ENCODE results near the gene CD300LB. TPM values are rescaled to one million over a fixed set of nuclear protein-coding genes. Genes with fewer than 3 reads are reported as not detected.

CD300LB gene
- total RNA-seq, 2 donors from 2014 or later, result not detected

DNA sequence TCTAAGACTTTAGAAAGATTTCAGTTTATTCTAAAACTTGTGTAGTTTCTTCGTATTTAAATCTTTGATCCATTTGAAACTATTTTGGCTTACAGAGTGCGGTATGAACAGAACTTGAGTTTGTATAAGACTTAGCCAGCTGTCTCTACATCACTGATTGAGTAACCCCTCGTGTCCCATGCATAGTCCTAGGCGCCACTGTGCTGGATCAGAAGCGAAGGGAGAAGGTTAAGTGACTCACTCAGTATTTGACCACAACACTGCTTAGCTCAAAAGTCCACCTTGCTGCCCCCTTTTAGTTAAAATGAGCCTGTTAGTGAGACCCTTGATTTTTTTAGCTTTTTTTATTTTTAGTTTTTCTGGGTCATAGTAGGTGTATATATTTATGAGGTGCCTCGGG lies 28.4 kb downstream of the CD300LB start:
- H3K9me3 ChIP-seq, result no peaks in the 10 kb centered on the region
- no peaks in the 10 kb centered on the region for H3K36me3 ChIP-seq (replicated peaks in 1 of 2; ENCODE audit: insufficient read depth in 1 of 2, low read depth in 2 of 2)
- no peak for ATAC-seq
- intact Hi-C loops (cut with DNase I), result no loop called here
- TF ChIP-seq, protein P1, sequence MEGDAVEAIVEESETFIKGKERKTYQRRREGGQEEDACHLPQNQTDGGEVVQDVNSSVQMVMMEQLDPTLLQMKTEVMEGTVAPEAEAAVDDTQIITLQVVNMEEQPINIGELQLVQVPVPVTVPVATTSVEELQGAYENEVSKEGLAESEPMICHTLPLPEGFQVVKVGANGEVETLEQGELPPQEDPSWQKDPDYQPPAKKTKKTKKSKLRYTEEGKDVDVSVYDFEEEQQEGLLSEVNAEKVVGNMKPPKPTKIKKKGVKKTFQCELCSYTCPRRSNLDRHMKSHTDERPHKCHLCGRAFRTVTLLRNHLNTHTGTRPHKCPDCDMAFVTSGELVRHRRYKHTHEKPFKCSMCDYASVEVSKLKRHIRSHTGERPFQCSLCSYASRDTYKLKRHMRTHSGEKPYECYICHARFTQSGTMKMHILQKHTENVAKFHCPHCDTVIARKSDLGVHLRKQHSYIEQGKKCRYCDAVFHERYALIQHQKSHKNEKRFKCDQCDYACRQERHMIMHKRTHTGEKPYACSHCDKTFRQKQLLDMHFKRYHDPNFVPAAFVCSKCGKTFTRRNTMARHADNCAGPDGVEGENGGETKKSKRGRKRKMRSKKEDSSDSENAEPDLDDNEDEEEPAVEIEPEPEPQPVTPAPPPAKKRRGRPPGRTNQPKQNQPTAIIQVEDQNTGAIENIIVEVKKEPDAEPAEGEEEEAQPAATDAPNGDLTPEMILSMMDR (IDR thresholded peaks at IDR 0.05), result no peak
- WGBS, 2 donors, result 61 to 64% methylated on average over 6 of the region's 6 CpGs
- DNase-seq, result no peak
- no peak overlapping the region for H3K4me3 ChIP-seq
- H3K27me3 ChIP-seq, result no peaks in the 10 kb centered on the region
- no peak overlapping the region for H3K27ac ChIP-seq
- H3K4me1 ChIP-seq, result no peaks in the 10 kb centered on the region

DNA sequence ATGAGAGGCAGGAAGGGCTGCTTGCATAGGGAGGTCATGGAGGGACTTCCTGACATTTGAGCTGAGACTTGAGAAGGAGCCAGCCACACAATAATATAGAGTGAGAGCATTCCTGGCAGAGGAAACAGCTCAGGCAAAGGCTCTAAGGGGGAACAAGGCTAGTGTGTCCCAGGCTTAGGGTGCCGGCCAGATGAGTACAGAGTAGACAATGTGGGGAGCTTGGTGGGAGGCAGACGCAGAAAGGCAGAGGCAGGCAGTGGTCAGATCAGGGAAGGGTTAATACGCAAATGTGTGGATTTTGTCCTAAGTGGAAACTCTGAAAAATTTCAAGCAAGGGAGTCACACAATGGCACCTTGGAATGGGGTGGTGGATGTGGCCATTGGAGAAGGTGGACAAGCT lies 31.3 kb downstream of the CD300LB start:
- ATAC-seq, result no peak
- no peaks in the 10 kb centered on the region for H3K4me1 ChIP-seq
- 79 to 85% methylated on average over 3 of the region's 3 CpGs for WGBS, 2 donors
- H3K9me3 ChIP-seq, result no peaks in the 10 kb centered on the region
- DNase-seq, result no peak
- no peaks in the 10 kb centered on the region for H3K36me3 ChIP-seq (replicated peaks in 1 of 2; ENCODE audit: insufficient read depth in 1 of 2, low read depth in 2 of 2)
- no peak overlapping the region for H3K4me3 ChIP-seq
- no peak for TF ChIP-seq POLR2A (IDR thresholded peaks at IDR 0.05)
- TF ChIP-seq, protein P1 (IDR thresholded peaks at IDR 0.05), result no peak
- intact Hi-C loops (cut with DNase I), result no loop called here
- H3K27ac ChIP-seq, result no peak overlapping the region
- H3K27me3 ChIP-seq, result no peaks in the 10 kb centered on the region

DNA sequence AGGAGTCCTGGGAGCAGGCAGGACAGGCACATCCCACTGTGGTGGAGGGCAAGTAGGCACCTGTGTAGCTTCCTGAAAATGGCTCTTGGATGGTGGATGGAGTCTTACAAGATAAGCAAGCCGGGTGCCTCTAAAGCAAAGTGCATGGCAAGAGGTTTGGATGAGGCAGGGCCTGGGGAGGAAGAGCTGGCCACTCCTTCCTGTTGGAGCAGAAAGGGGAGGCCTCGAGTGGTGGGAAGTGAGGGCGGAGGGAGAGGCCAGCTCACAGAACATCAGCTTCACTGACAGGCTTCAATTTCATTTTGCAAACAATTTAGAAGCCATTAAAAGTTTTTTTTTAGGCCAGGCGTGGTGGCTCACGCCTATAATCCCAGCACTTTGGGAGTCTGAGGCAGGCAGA lies 33.8 kb downstream of the CD300LB start:
- no peaks in the 10 kb centered on the region for H3K27me3 ChIP-seq
- 50 to 62% methylated on average over 5 of the region's 5 CpGs for WGBS, 2 donors
- H3K4me1 ChIP-seq, result no peaks in the 10 kb centered on the region
- no peak for DNase-seq
- no peaks in the 10 kb centered on the region for H3K36me3 ChIP-seq (replicated peaks in 1 of 2; ENCODE audit: insufficient read depth in 1 of 2, low read depth in 2 of 2)
- H3K4me3 ChIP-seq, result no peak overlapping the region
- no peak overlapping the region for H3K27ac ChIP-seq
- TF ChIP-seq, protein P1 (IDR thresholded peaks at IDR 0.05), result no peak
- TF ChIP-seq POLR2A (IDR thresholded peaks at IDR 0.05), result no peak
- intact Hi-C loops (cut with DNase I), result no loop called here
- no peaks in the 10 kb centered on the region for H3K9me3 ChIP-seq
- no peak for ATAC-seq

DNA sequence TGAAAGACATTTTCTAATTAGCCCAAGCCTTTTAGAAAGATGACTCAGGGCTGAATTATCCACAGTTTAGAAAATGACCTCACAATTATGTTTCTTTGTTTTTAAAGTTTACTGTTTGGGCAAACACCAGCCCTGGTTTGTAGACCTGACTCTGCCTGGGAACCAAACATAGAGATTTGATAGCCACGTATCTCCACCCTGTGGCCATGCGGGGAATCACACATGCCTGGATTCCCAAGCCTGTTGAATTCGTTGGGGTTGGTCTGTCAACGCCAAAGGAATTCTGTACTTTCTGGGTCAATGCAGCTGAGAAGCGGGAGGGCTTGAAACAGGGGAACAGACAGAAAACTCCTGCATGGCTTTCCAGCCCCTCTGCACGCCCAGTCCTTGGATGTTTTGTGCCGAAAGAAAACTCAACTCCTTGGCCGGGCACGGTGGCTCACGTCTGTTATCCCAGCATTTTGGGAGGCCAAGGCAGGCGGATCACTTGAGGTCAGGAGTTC lies 37.9 kb downstream of the CD300LB start:
- DNase-seq (peak; percentile 74 to 82 (median 76)), ATAC-seq (peak; percentile 89)
- Histone ChIP-seq H3K27me3 (no peaks in the 10 kb centered on the region), H3K4me3 (no peak overlapping the region), H3K9me3 (no peaks in the 10 kb centered on the region), H3K27ac (no peak overlapping the region), H3K4me1 (no peaks in the 10 kb centered on the region), H3K36me3 (replicated peaks in 1 of 2; ENCODE audit: insufficient read depth in 1 of 2, low read depth in 2 of 2) (no peaks in the 10 kb centered on the region)
- intact Hi-C loops (cut with DNase I), result no loop called here
- WGBS, 2 donors, result 30% methylated on average over 11 of the region's 11 CpGs
- TF ChIP-seq POLR2A (IDR thresholded peaks at IDR 0.05), result no peak
- TF ChIP-seq, protein P1 (IDR thresholded peaks at IDR 0.05), result peak; percentile 63 to 93 (median 88)

DNA sequence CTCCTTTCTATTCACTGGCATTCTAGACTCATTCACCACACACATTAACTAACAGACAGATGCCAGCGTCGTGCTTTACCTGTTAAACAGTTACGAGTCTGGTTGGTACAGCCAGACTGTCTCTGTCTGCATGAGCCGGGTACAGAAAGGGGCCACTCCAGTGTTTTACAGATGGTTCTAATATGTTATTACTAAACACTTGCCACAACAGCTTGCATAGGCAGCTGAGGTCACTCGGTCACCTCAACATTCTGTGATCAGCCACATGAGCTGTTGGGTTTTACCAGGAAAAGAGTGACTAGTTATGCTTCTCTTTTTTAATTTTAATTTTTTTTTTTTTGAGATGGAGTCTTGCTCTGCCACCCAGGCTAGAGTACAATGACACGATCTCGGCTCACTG lies 39.6 kb downstream of the CD300LB start:
- intact Hi-C loops (cut with DNase I), result no loop called here

More for the DNA sequence above, 39.6 kb downstream of the CD300LB start:
- Histone ChIP-seq H3K36me3 (replicated peaks in 1 of 2; ENCODE audit: insufficient read depth in 1 of 2, low read depth in 2 of 2) (no peaks in the 10 kb centered on the region), H3K9me3 (no peaks in the 10 kb centered on the region), H3K27me3 (no peaks in the 10 kb centered on the region), H3K4me3 (no peak overlapping the region), H3K4me1 (no peaks in the 10 kb centered on the region), H3K27ac (no peak overlapping the region)
- WGBS, 2 donors, result 57% methylated on average over 7 of the region's 7 CpGs
- DNase-seq (no peak), ATAC-seq (no peak)
- TF ChIP-seq, protein P1 (IDR thresholded peaks at IDR 0.05), result no peak
- no peak for TF ChIP-seq POLR2A (IDR thresholded peaks at IDR 0.05)

Measured in body of pancreas (tissue), 4 donors.